OCI-LY1 (cell line): ENCODE measurements around the gene NRCAM.
"Not testable (repeated sequence)": the region's sequence is repeated elsewhere in the genome, so short reads cannot be mapped to it uniquely, and the experiment has no call there.

ENCODE experiments used
- EZH2 ChIP-seq: fragments of 200-600 bp; sonication (generic), shearing (Covaris generic); IDR thresholded peaks from 2 replicates; pipeline ENCODE4 v1.8.0; 2017; ENCODE audit warnings: borderline replicate concordance, mixed run types, mild to moderate bottlenecking, antibody characterized with exemption, low read length, moderate library complexity, mixed read lengths
- TF ChIP-seq, protein P1 (sequence below): fragments of 200-600 bp; sonication (generic), shearing (Covaris generic); IDR thresholded peaks from 2 replicates; pipeline ENCODE4 v1.5.1; 2017; ENCODE audit warnings: mild to moderate bottlenecking, antibody characterized with exemption, low read length, moderate library complexity, mixed read lengths

DNA sequence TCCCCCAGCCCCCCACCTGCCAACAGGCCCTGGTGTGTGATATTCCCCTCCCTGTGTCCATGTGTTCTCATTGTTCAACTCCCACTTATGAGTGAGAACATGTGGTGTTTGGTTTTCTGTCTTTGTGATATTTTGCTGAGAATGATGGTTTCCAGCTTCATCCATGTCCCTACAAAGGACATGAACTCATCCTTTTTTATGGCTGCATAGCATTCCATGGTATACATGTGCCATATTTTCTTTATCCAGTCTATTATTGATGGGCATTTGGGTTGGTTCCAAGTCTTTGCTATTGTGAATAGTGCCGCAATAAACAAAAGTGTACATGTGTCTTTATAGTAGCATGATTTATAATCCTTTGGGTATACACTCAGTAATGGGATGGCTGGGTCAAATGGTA is 183.3 kb downstream of the NRCAM start:
- TF ChIP-seq, protein P1, sequence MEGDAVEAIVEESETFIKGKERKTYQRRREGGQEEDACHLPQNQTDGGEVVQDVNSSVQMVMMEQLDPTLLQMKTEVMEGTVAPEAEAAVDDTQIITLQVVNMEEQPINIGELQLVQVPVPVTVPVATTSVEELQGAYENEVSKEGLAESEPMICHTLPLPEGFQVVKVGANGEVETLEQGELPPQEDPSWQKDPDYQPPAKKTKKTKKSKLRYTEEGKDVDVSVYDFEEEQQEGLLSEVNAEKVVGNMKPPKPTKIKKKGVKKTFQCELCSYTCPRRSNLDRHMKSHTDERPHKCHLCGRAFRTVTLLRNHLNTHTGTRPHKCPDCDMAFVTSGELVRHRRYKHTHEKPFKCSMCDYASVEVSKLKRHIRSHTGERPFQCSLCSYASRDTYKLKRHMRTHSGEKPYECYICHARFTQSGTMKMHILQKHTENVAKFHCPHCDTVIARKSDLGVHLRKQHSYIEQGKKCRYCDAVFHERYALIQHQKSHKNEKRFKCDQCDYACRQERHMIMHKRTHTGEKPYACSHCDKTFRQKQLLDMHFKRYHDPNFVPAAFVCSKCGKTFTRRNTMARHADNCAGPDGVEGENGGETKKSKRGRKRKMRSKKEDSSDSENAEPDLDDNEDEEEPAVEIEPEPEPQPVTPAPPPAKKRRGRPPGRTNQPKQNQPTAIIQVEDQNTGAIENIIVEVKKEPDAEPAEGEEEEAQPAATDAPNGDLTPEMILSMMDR = not testable (repeated sequence)
- not testable (repeated sequence) for TF ChIP-seq EZH2
